GM18526 (cell line): Measurements from ENCODE around the gene ARMC5.
A peak's percentile ranks its signal among the peaks of the same experiment; 100 is the strongest.

ENCODE experiments used
- POLR2A ChIP-seq: IDR thresholded peaks from 3 replicates; pipeline ENCODE4 v1.6.1; 2011; ENCODE audit not compliant: insufficient read length; ENCODE audit errors: extremely low read depth

The ARMC5 gene

GRCh38 chr16:31501226-31501965 lies 42.1 kb downstream of the ARMC5 start:
- TF ChIP-seq POLR2A, result no peak

GRCh38 chr16:31501966-31502348 lies 42.7 kb downstream of the ARMC5 start:
- TF ChIP-seq POLR2A, result no peak

GRCh38 chr16:31502981-31503380 lies 43.7 kb downstream of the ARMC5 start:
- no peak for TF ChIP-seq POLR2A

- no peak for TF ChIP-seq POLR2A
Measured at GRCh38 chr16:31504159-31504558, 44.9 kb downstream of the ARMC5 start.

- TF ChIP-seq POLR2A, result no peak
Measured at GRCh38 chr16:31505483-31505882, 46.2 kb downstream of the ARMC5 start.

- no peak for TF ChIP-seq POLR2A
Measured at GRCh38 chr16:31507617-31507928, 48.3 kb downstream of the ARMC5 start.

GRCh38 chr16:31507929-31508705 lies 48.8 kb downstream of the ARMC5 start, which contains the start of gene RUSF1:
Gene RUSF1 (minus strand): TSS chr16:31508391. CDS start chr16:31508373, 18 bp downstream.
- TF ChIP-seq POLR2A, result peak; percentile 80

- no peak for TF ChIP-seq POLR2A
Measured at GRCh38 chr16:31508706-31509195, 49.5 kb downstream of the ARMC5 start.

- TF ChIP-seq POLR2A, result no peak
Measured at GRCh38 chr16:31513126-31513525, 53.8 kb downstream of the ARMC5 start.

GRCh38 chr16:31513884-31514283 lies 54.6 kb downstream of the ARMC5 start:
- TF ChIP-seq POLR2A, result no peak
